DMS53 treated with DMSO at 0.1 percent for 48 hours (cell line): ENCODE data around the gene SOD3.

Experiments used
- DNase-seq: peaks from one replicate; lab custom pipeline; 2025; ENCODE audit not compliant: unreplicated experiment; lab: John Stamatoyannopoulos, UW

SOD3 gene

GRCh38 chr4:24840826-24841543, 45.6 kb downstream of the SOD3 start:
- DNase-seq, result peak; percentile 62

GRCh38 chr4:24842356-24842755, 47.0 kb downstream of the SOD3 start:
- no peak for DNase-seq

- DNase-seq, result no peak
Observed at GRCh38 chr4:24843096-24843495, 47.7 kb downstream of the SOD3 start.

- no peak for DNase-seq
Observed at GRCh38 chr4:24845132-24845531, 49.8 kb downstream of the SOD3 start.

- no peak for DNase-seq
Observed at GRCh38 chr4:24845902-24846301, 50.5 kb downstream of the SOD3 start.

GRCh38 chr4:24846716-24847115, 51.3 kb downstream of the SOD3 start:
- no peak for DNase-seq

- no peak for DNase-seq
Observed at GRCh38 chr4:24849351-24849750, 54.0 kb downstream of the SOD3 start.

GRCh38 chr4:24849756-24850155, 54.4 kb downstream of the SOD3 start:
- no peak for DNase-seq
